Activated CD8-positive, alpha-beta T cell treated with anti-CD3 and anti-CD28 coated beads for 36 hours (primary cell): ENCODE measurements around the gene TNS3. TPM values are rescaled to one million over a fixed set of nuclear protein-coding genes. Genes with fewer than 3 reads are reported as not detected.

Experiments used
- ATAC-seq: fragments of 200-7000 bp; cut with Tn5 transposase; one replicate; pipeline ENCODE4 v1.10.0; 2021; ENCODE audit warnings: mild to moderate bottlenecking, moderate library complexity
- CTCF ChIA-PET: fragments of 350-600 bp; sonication (Branson Sonifier 250); formaldehyde crosslinking; loops from one replicate; lab custom pipeline; 2021; ENCODE audit warnings: antibody characterized with exemption; lab: Charles Lee
- POLR2A ChIA-PET: fragments of 350-600 bp; sonication (Branson Sonifier 250); formaldehyde crosslinking; loops from one replicate; lab custom pipeline; 2021; ENCODE audit warnings: antibody characterized with exemption; lab: Charles Lee
- DNase-seq: peaks from one replicate; pipeline ENCODE4 v3.0.0-alpha.2; 2020
- H3K27ac Mint-ChIP-seq: one replicate; pipeline ENCODE4 v1.8.0; 2021; ENCODE audit warnings: mild to moderate bottlenecking, mixed read lengths
- H3K27me3 Mint-ChIP-seq: one replicate; pipeline ENCODE4 v1.8.0; 2021; ENCODE audit warnings: mixed read lengths
- H3K36me3 Mint-ChIP-seq: one replicate; pipeline ENCODE4 v1.8.0; 2021; ENCODE audit warnings: low read depth, mixed read lengths
- H3K4me1 Mint-ChIP-seq: one replicate; pipeline ENCODE4 v1.8.0; 2021; ENCODE audit warnings: low read depth, mixed read lengths
- H3K4me3 Mint-ChIP-seq: one replicate; pipeline ENCODE4 v1.8.0; 2021; ENCODE audit warnings: mild to moderate bottlenecking, moderate library complexity, mixed read lengths
- H3K9me3 Mint-ChIP-seq: one replicate; pipeline ENCODE4 v1.8.0; 2021; ENCODE audit warnings: mixed read lengths
- CTCF ChIP-seq: fragments of 200-600 bp; IDR thresholded peaks from one replicate; pipeline ENCODE4 v1.8.0; 2022; ENCODE audit warnings: antibody characterized with exemption, mild to moderate bottlenecking
- intact Hi-C: fragments of 100-400 bp; cut with micrococcal nuclease; formaldehyde crosslinking; loops from one replicate; pipeline ENCODE4 v1.10.0; 2022
- total RNA-seq, 2 experiments: library from RNA; stranded (reverse); gene quantifications; one replicate each; pipeline ENCODE4 v1.2.3, GENCODE V29; 2021

Gene TNS3
- total RNA-seq, 2 experiments from 2014 or later, result 0.04 to 0.16 TPM

- ChIA-PET CTCF (no interaction called here), POLR2A (no interaction called here)
- no peak for DNase-seq
- H3K4me3 Mint-ChIP-seq, result no peak overlapping the region
- H3K27me3 Mint-ChIP-seq, result no peaks in the 10 kb centered on the region
- no peaks in the 10 kb centered on the region for H3K36me3 Mint-ChIP-seq
- H3K9me3 Mint-ChIP-seq, result no peaks in the 10 kb centered on the region
- H3K4me1 Mint-ChIP-seq, result no peaks in the 10 kb centered on the region
- intact Hi-C loops, result no loop called here
- TF ChIP-seq CTCF, result no peak
- no peak overlapping the region for H3K27ac Mint-ChIP-seq
- no peak for ATAC-seq
These were observed 56.8 kb downstream of the TNS3 start for GRCh38 chr7:47525066-47525623.

- no peaks in the 10 kb centered on the region for H3K4me1 Mint-ChIP-seq
- POLR2A ChIA-PET, result no interaction called here
- intact Hi-C loops, result no loop called here
- no peak for ATAC-seq
- no peaks in the 10 kb centered on the region for H3K36me3 Mint-ChIP-seq
- H3K27ac Mint-ChIP-seq, result no peak overlapping the region
- no peak for DNase-seq
- TF ChIP-seq CTCF, result no peak
- CTCF ChIA-PET, result no interaction called here
- no peaks in the 10 kb centered on the region for H3K27me3 Mint-ChIP-seq
- no peaks in the 10 kb centered on the region for H3K9me3 Mint-ChIP-seq
- no peak overlapping the region for H3K4me3 Mint-ChIP-seq
These were observed 58.5 kb downstream of the TNS3 start for GRCh38 chr7:47523401-47523800.

- POLR2A ChIA-PET, result no interaction called here
- intact Hi-C loops, result no loop called here
- DNase-seq, result no peak
- CTCF ChIA-PET, result no interaction called here
- H3K27me3 Mint-ChIP-seq, result no peaks in the 10 kb centered on the region
- no peaks in the 10 kb centered on the region for H3K4me1 Mint-ChIP-seq
- no peak overlapping the region for H3K4me3 Mint-ChIP-seq
- ATAC-seq, result no peak
- H3K36me3 Mint-ChIP-seq, result no peaks in the 10 kb centered on the region
- H3K9me3 Mint-ChIP-seq, result no peaks in the 10 kb centered on the region
- no peak overlapping the region for H3K27ac Mint-ChIP-seq
- no peak for TF ChIP-seq CTCF
These were observed 59.9 kb downstream of the TNS3 start for GRCh38 chr7:47521816-47522561.

- DNase-seq (no peak), ATAC-seq (no peak)
- ChIA-PET POLR2A (no interaction called here), CTCF (no interaction called here)
- no peaks in the 10 kb centered on the region for H3K36me3 Mint-ChIP-seq
- H3K4me3 Mint-ChIP-seq, result no peak overlapping the region
- no peaks in the 10 kb centered on the region for H3K4me1 Mint-ChIP-seq
- H3K27me3 Mint-ChIP-seq, result no peaks in the 10 kb centered on the region
- intact Hi-C loops, result no loop called here
- H3K9me3 Mint-ChIP-seq, result no peaks in the 10 kb centered on the region
- no peak for TF ChIP-seq CTCF
- H3K27ac Mint-ChIP-seq, result no peak overlapping the region
These were observed 60.7 kb downstream of the TNS3 start for GRCh38 chr7:47521011-47521795.

GRCh38 chr7:47520406-47520805 is 61.5 kb downstream of the TNS3 start:
- Mint-ChIP-seq H3K36me3 (no peaks in the 10 kb centered on the region), H3K9me3 (no peaks in the 10 kb centered on the region), H3K4me1 (no peaks in the 10 kb centered on the region), H3K27ac (no peak overlapping the region), H3K27me3 (no peaks in the 10 kb centered on the region), H3K4me3 (no peak overlapping the region)
- ChIA-PET CTCF (no interaction called here), POLR2A (no interaction called here)
- TF ChIP-seq CTCF, result no peak
- DNase-seq (no peak), ATAC-seq (no peak)
- intact Hi-C loops, result no loop called here
